SK-N-SH treated with all-trans-retinoic acid at 6 μM for 48 hours (cell line): ENCODE measurements around the gene CRYL1.

ENCODE experiments used
- ATAC-seq: fragments of 200-7000 bp; cut with Tn5 transposase; 3 replicates; pipeline ENCODE4 v1.9.1; 2020; ENCODE audit warnings: mild to moderate bottlenecking, moderate library complexity
- ARNTL ChIP-seq: fragments of 450-650 bp; formaldehyde crosslinking; IDR thresholded peaks from 2 replicates; pipeline ENCODE4 v1.5.0; 2020; ENCODE audit warnings: low read depth, mild to moderate bottlenecking, moderate library complexity, borderline replicate concordance
- CSDC2 ChIP-seq: fragments of 250-450 bp; sonication (Bioruptor Pico); IDR thresholded peaks from 2 replicates; pipeline ENCODE4 v1.5.0; 2020; ENCODE audit warnings: mild to moderate bottlenecking, moderate library complexity
- ESRRG ChIP-seq: fragments of 250-450 bp; sonication (Bioruptor Pico); IDR thresholded peaks from 2 replicates; pipeline ENCODE4 v1.6.1; 2021; ENCODE audit warnings: mild to moderate bottlenecking
- GLIS3 ChIP-seq: fragments of 250-450 bp; sonication (Bioruptor Pico); IDR thresholded peaks from 2 replicates; pipeline ENCODE4 v1.5.0; 2020; ENCODE audit warnings: mild to moderate bottlenecking, moderate library complexity
- ISL1 ChIP-seq: fragments of 250-450 bp; sonication (Bioruptor Pico); IDR thresholded peaks from 2 replicates; pipeline ENCODE4 v2.1.2; 2022; ENCODE audit warnings: mild to moderate bottlenecking, moderate library complexity
- OSR1 ChIP-seq: fragments of 250-450 bp; sonication (Bioruptor Pico); IDR thresholded peaks from 2 replicates; pipeline ENCODE4 v1.8.0; 2022; ENCODE audit warnings: moderate library complexity, mild to moderate bottlenecking, inconsistent platforms
- PATZ1 ChIP-seq: fragments of 250-450 bp; sonication (Bioruptor Pico); IDR thresholded peaks from 2 replicates; pipeline ENCODE4 v1.8.0; 2020; ENCODE audit warnings: mild to moderate bottlenecking, moderate library complexity, borderline replicate concordance
- PPARA ChIP-seq: fragments of 250-450 bp; sonication (Bioruptor Pico); IDR thresholded peaks from 2 replicates; pipeline ENCODE4 v1.5.0; 2020; ENCODE audit warnings: mild to moderate bottlenecking, borderline replicate concordance
- RARB ChIP-seq: fragments of 250-450 bp; sonication (Bioruptor Pico); IDR thresholded peaks from 2 replicates; pipeline ENCODE4 v1.8.0; 2021; ENCODE audit warnings: mild to moderate bottlenecking, moderate library complexity
- SNAI2 ChIP-seq: fragments of 250-450 bp; sonication (Bioruptor Pico); IDR thresholded peaks from 2 replicates; pipeline ENCODE4 v1.5.0; 2020; ENCODE audit warnings: mild to moderate bottlenecking, moderate library complexity
- TCF4 ChIP-seq: fragments of 250-450 bp; sonication (Bioruptor Pico); IDR thresholded peaks from 2 replicates; pipeline ENCODE4 v1.8.0; 2021; ENCODE audit warnings: mild to moderate bottlenecking, moderate library complexity, borderline replicate concordance
- TOX ChIP-seq: fragments of 250-450 bp; sonication (Bioruptor Pico); IDR thresholded peaks from 2 replicates; pipeline ENCODE4 v1.8.0; 2021; ENCODE audit warnings: mild to moderate bottlenecking, moderate library complexity, borderline replicate concordance
- TSHZ2 ChIP-seq: fragments of 250-450 bp; sonication (Bioruptor Pico); IDR thresholded peaks from 2 replicates; pipeline ENCODE4 v1.5.0; 2020; ENCODE audit warnings: mild to moderate bottlenecking, moderate library complexity
- ZC3H10 ChIP-seq: fragments of 250-450 bp; sonication (Bioruptor Pico); IDR thresholded peaks from 2 replicates; pipeline ENCODE4 v1.5.1; 2021; ENCODE audit warnings: mild to moderate bottlenecking, moderate library complexity
- ZFP3 ChIP-seq: fragments of 250-450 bp; sonication (Bioruptor Pico); IDR thresholded peaks from 2 replicates; pipeline ENCODE4 v1.5.0; 2020; ENCODE audit warnings: mild to moderate bottlenecking, moderate library complexity
- ZFP30 ChIP-seq: fragments of 450-650 bp; formaldehyde crosslinking; IDR thresholded peaks from 2 replicates; pipeline ENCODE4 v1.5.0; 2022; ENCODE audit warnings: mild to moderate bottlenecking, moderate library complexity
- ZNF565 ChIP-seq: fragments of 450-650 bp; formaldehyde crosslinking; conservative IDR thresholded peaks from 2 replicates; pipeline ENCODE4 v1.5.0; 2020; ENCODE audit warnings: low read depth, mild to moderate bottlenecking, moderate library complexity
- ZNF70 ChIP-seq: fragments of 450-650 bp; formaldehyde crosslinking; IDR thresholded peaks from 2 replicates; pipeline ENCODE4 v1.5.0; 2020; ENCODE audit warnings: mild to moderate bottlenecking, moderate library complexity
- ZNF8 ChIP-seq: fragments of 450-650 bp; formaldehyde crosslinking; IDR thresholded peaks from 2 replicates; pipeline ENCODE4 v1.5.0; 2020; ENCODE audit warnings: mild to moderate bottlenecking, moderate library complexity
- TF ChIP-seq, protein P1 (sequence below): fragments of 250-450 bp; sonication (Bioruptor Pico); IDR thresholded peaks from 2 replicates; pipeline ENCODE4 v1.8.0; 2021; ENCODE audit warnings: low read depth, mild to moderate bottlenecking, moderate library complexity, borderline replicate concordance
- TF ChIP-seq, protein P2 (sequence below): fragments of 250-450 bp; sonication (Bioruptor Pico); IDR thresholded peaks from 2 replicates; pipeline ENCODE4 v1.5.1; 2020; ENCODE audit warnings: low read depth, mild to moderate bottlenecking, moderate library complexity

Gene CRYL1

GRCh38 chr13:20544201-20544923 lies 18.7 kb upstream of the CRYL1 start:
- no peak for TF ChIP-seq SNAI2 (CRISPR knock-in tag)
- TF ChIP-seq ZNF8: no peak
- TF ChIP-seq TCF4 (CRISPR knock-in tag): no peak
- no peak for TF ChIP-seq TSHZ2 (CRISPR knock-in tag)
- no peak for TF ChIP-seq ARNTL (CRISPR knock-in tag)
- TF ChIP-seq ZNF565: no peak
- no peak for TF ChIP-seq TOX (CRISPR knock-in tag)
- TF ChIP-seq ZFP30 (CRISPR knock-in tag): no peak
- no peak for TF ChIP-seq CSDC2
- TF ChIP-seq GLIS3 (CRISPR knock-in tag): no peak
- no peak for TF ChIP-seq PPARA (CRISPR knock-in tag)
- no peak for TF ChIP-seq ZNF70
- no peak for TF ChIP-seq OSR1 (CRISPR knock-in tag)
- TF ChIP-seq RARB (CRISPR knock-in tag): no peak
- TF ChIP-seq, protein P1, sequence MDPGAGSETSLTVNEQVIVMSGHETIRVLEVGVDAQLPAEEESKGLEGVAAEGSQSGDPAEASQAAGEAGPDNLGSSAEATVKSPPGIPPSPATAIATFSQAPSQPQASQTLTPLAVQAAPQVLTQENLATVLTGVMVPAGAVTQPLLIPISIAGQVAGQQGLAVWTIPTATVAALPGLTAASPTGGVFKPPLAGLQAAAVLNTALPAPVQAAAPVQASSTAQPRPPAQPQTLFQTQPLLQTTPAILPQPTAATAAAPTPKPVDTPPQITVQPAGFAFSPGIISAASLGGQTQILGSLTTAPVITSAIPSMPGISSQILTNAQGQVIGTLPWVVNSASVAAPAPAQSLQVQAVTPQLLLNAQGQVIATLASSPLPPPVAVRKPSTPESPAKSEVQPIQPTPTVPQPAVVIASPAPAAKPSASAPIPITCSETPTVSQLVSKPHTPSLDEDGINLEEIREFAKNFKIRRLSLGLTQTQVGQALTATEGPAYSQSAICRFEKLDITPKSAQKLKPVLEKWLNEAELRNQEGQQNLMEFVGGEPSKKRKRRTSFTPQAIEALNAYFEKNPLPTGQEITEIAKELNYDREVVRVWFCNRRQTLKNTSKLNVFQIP (CRISPR knock-in tag): no peak
- TF ChIP-seq ESRRG (CRISPR knock-in tag): no peak
- TF ChIP-seq ZFP3 (CRISPR knock-in tag): no peak
- TF ChIP-seq, protein P2, sequence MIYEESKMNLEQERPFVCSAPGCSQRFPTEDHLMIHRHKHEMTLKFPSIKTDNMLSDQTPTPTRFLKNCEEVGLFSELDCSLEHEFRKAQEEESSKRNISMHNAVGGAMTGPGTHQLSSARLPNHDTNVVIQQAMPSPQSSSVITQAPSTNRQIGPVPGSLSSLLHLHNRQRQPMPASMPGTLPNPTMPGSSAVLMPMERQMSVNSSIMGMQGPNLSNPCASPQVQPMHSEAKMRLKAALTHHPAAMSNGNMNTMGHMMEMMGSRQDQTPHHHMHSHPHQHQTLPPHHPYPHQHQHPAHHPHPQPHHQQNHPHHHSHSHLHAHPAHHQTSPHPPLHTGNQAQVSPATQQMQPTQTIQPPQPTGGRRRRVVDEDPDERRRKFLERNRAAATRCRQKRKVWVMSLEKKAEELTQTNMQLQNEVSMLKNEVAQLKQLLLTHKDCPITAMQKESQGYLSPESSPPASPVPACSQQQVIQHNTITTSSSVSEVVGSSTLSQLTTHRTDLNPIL: no peak
- no peak for ATAC-seq

DNA sequence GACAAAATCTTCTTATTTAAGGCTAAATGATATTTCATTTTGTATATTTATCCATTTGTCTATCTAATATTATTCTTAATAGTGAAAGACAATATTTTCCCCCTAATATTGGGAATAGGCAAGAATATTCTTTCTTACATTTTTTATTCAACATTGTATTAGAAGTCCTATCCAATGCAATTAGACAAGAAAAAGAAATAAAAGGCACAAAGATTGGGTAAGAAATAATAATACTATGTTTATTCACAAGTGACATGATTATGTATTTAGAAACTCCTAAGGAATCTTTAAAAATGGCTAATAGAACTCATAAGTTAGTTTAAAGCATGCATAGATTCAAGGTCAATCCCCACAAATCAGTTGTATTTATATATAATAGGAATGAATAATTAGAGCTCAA lies 11.3 kb upstream of the CRYL1 start:
- TF ChIP-seq GLIS3 (CRISPR knock-in tag) (no peak), RARB (CRISPR knock-in tag) (no peak), PATZ1 (CRISPR knock-in tag) (no peak), OSR1 (CRISPR knock-in tag) (no peak), ISL1 (CRISPR knock-in tag) (no peak)
- TF ChIP-seq, protein P1 (CRISPR knock-in tag): no peak
- no peak for ATAC-seq

GRCh38 chr13:20534038-20534608 lies 8.5 kb upstream of the CRYL1 start:
- ATAC-seq: no peak
- TF ChIP-seq ZNF70 (no peak), ZNF8 (no peak), TCF4 (CRISPR knock-in tag) (no peak), ARNTL (CRISPR knock-in tag) (no peak), TOX (CRISPR knock-in tag) (no peak), TSHZ2 (CRISPR knock-in tag) (no peak), OSR1 (CRISPR knock-in tag) (no peak), RARB (CRISPR knock-in tag) (no peak), ZFP30 (CRISPR knock-in tag) (no peak), ISL1 (CRISPR knock-in tag) (no peak), ZC3H10 (CRISPR knock-in tag) (no peak), ZNF565 (no peak), CSDC2 (no peak)
